Upper lobe of left lung (tissue), 4 donors: ENCODE results near the gene DSTN.

Experiments used
- POLR2AphosphoS5 ChIP-seq, 2 donors: sonication (generic); formaldehyde crosslinking; IDR thresholded peaks; one replicate each; pipeline ENCODE4 v1.5.1; 2017; ENCODE audit warnings: antibody characterized with exemption in 2 of 2
- TF ChIP-seq, protein P1 (sequence below), 6 experiments: fragments of 450-650 bp in 4 of 6; fragments of 200-600 bp in 2 of 6; sonication (generic) in 2 of 6; IDR thresholded peaks; one replicate each; pipeline ENCODE4 v1.5.1; 2016 to 2019; ENCODE audit warnings: antibody characterized with exemption in 6 of 6

DNA sequence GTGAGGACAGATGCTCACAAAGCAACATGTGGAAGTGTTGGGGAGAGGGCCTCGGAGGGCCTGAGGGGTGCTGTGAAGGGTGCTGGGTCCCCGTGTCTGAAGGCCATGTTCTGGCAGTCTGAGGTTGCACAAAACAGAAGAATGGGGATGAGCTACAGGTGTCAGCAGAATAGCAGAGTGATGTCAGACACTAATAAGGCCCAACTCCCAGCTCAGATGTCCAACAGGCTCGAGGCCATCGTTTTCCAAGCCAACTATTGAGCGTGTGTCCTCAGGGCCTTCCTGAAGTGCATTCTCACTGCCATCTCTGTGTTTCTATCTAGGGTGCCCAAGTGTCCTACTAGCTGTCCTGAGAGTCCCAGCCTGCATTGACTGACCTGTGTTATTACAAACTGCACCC is 46.5 kb upstream of the DSTN start:
- TF ChIP-seq, protein P1, sequence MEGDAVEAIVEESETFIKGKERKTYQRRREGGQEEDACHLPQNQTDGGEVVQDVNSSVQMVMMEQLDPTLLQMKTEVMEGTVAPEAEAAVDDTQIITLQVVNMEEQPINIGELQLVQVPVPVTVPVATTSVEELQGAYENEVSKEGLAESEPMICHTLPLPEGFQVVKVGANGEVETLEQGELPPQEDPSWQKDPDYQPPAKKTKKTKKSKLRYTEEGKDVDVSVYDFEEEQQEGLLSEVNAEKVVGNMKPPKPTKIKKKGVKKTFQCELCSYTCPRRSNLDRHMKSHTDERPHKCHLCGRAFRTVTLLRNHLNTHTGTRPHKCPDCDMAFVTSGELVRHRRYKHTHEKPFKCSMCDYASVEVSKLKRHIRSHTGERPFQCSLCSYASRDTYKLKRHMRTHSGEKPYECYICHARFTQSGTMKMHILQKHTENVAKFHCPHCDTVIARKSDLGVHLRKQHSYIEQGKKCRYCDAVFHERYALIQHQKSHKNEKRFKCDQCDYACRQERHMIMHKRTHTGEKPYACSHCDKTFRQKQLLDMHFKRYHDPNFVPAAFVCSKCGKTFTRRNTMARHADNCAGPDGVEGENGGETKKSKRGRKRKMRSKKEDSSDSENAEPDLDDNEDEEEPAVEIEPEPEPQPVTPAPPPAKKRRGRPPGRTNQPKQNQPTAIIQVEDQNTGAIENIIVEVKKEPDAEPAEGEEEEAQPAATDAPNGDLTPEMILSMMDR (IDR thresholded peaks at IDR 0.05) = no peak
- no peak for TF ChIP-seq POLR2AphosphoS5 (IDR thresholded peaks at IDR 0.05)
